ENCODE data around the gene SAP30BP.
A peak's percentile ranks its signal among the peaks of the same experiment; 100 is the strongest.

The SAP30BP gene

GRCh38 chr17:75639327-75639726 is 27.8 kb upstream of the SAP30BP start:
- CTCF ChIA-PET, result interaction anchor here (0.6 kb wide), 1 partner anchor 13 kb away, joined by 3 read pairs; no protein-coding TSS in a partner anchor
- POLR2A ChIA-PET (ENCODE audit: low non-redundant PET), result no interaction called here

GRCh38 chr17:75639771-75640555 is 27.2 kb upstream of the SAP30BP start:
- POLR2A ChIA-PET (ENCODE audit: low non-redundant PET), result no interaction called here
- CTCF ChIA-PET, result interaction anchor here (0.6 to 2.0 kb wide), 2 partner anchors 13 to 15 kb away, joined by 3 to 8 read pairs; no protein-coding TSS in a partner anchor
- TF ChIP-seq, protein P1, sequence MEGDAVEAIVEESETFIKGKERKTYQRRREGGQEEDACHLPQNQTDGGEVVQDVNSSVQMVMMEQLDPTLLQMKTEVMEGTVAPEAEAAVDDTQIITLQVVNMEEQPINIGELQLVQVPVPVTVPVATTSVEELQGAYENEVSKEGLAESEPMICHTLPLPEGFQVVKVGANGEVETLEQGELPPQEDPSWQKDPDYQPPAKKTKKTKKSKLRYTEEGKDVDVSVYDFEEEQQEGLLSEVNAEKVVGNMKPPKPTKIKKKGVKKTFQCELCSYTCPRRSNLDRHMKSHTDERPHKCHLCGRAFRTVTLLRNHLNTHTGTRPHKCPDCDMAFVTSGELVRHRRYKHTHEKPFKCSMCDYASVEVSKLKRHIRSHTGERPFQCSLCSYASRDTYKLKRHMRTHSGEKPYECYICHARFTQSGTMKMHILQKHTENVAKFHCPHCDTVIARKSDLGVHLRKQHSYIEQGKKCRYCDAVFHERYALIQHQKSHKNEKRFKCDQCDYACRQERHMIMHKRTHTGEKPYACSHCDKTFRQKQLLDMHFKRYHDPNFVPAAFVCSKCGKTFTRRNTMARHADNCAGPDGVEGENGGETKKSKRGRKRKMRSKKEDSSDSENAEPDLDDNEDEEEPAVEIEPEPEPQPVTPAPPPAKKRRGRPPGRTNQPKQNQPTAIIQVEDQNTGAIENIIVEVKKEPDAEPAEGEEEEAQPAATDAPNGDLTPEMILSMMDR (conservative IDR thresholded peaks at IDR 0.05; ENCODE audit: low read depth), result no peak
- DNase-seq (ENCODE audit: low spot score), result no peak
- no peak overlapping the region; the same call in 1 of the 2 replicates for H3K27ac ChIP-seq

More at GRCh38 chr17:75639327-75639726, 27.8 kb upstream of the SAP30BP start:
- TF ChIP-seq, protein P1 (conservative IDR thresholded peaks at IDR 0.05; ENCODE audit: low read depth), result no peak
- no peak overlapping the region; the same call in 1 of the 2 replicates for H3K27ac ChIP-seq
- no peak for DNase-seq (ENCODE audit: low spot score)

DNA sequence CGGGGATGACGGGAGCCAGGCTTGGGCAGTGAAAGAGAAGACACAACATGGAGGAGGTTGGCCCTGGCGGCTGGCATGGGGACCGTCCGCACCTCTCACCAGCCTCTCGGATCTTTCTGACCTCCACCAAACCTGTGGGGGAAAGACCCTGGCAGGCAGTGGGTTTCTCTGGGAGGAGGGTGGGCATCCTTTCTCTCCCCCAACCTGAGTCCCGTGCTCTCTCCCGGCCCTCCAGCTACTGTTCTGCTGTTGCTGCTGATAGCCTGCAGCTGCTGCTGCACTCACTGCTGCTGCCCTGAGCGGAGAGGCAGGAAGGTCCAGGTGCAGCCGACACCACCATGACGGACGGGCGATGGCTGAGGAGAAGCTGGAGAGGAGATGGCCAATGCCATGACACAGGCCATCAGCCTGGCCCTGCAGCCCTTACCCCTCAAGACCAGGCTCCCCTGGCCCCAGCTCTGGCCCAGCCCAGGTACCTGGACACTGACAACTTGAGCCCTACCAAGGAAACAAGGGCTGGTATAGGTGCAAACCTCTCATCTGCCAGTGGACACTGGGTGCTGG is 26.5 kb upstream of the SAP30BP start:
- CTCF ChIA-PET, result interaction anchor here (1.1 to 2.0 kb wide), 2 partner anchors 14 to 39 kb away, joined by 3 to 8 read pairs; no protein-coding TSS in a partner anchor
- TF ChIP-seq, protein P1 (conservative IDR thresholded peaks at IDR 0.05; ENCODE audit: low read depth), result no peak
- DNase-seq (ENCODE audit: low spot score), result no peak
- H3K27ac ChIP-seq, result peak overlapping the region; percentile 7; the same call in 1 of the 2 replicates
- POLR2A ChIA-PET (ENCODE audit: low non-redundant PET), result no interaction called here

DNA sequence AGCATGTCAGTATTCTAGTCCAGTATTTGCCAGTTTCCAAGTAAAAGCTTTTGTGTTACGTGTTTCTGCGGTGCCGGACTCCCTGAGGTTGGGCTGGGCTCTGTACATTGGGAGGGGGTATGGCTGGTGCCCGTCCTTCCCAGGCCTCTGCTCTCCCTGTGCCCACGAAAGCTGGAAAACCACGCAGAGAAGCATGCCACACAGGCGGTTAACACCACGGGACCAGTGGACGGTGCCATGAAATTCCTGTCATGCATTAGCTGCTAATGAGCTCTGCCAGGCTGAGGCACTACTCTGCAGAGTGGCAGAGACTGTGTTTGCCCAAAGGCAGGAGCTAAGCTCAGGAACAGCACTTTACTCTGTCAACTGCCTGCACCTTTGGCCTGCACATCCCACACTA is 25.8 kb upstream of the SAP30BP start:
- H3K27ac ChIP-seq, result peak overlapping the region; percentile 7; the same call in 1 of the 2 replicates
- CTCF ChIA-PET, result interaction anchor here (0.7 to 2.6 kb wide), 5 partner anchors 8 to 41 kb away, joined by 3 to 35 read pairs (median 7); partner anchors contain the start of gene SMIM5
- TF ChIP-seq, protein P1 (conservative IDR thresholded peaks at IDR 0.05; ENCODE audit: low read depth), result no peak
- DNase-seq (ENCODE audit: low spot score), result no peak
- POLR2A ChIA-PET (ENCODE audit: low non-redundant PET), result no interaction called here

- DNase-seq (ENCODE audit: low spot score), result no peak
- CTCF ChIA-PET, result interaction anchor here (0.7 to 2.6 kb wide), 6 partner anchors 9 to 117 kb away, joined by 3 to 35 read pairs (median 5); partner anchors contain the start of gene SMIM5
- H3K27ac ChIP-seq, result no peak overlapping the region
- POLR2A ChIA-PET (ENCODE audit: low non-redundant PET), result no interaction called here
- TF ChIP-seq, protein P1 (conservative IDR thresholded peaks at IDR 0.05; ENCODE audit: low read depth), result no peak
Measured at GRCh38 chr17:75642182-75642783, 24.9 kb upstream of the SAP30BP start.
